Colonic mucosa (tissue), 4 donors: ENCODE measurements around the gene DONSON. TPM values are rescaled to one million over a fixed set of nuclear protein-coding genes. Genes with fewer than 3 reads are reported as not detected.
"Not testable (repeated sequence)": the region's sequence is repeated elsewhere in the genome, so short reads cannot be mapped to it uniquely, and the experiment has no call there.

Experiments
- DNase-seq: peaks from one replicate; pipeline ENCODE4 v3.0.0-alpha.2; 2020
- H3K27ac ChIP-seq: fragments of 200-600 bp; one replicate; pipeline ENCODE4 v1.8.0; 2021
- H3K27me3 ChIP-seq: fragments of 200-600 bp; one replicate; pipeline ENCODE4 v1.8.0; 2021
- H3K36me3 ChIP-seq: fragments of 200-600 bp; one replicate; pipeline ENCODE4 v1.8.0; 2021
- H3K4me1 ChIP-seq: fragments of 200-600 bp; one replicate; pipeline ENCODE4 v1.8.0; 2021; ENCODE audit warnings: mild to moderate bottlenecking
- H3K4me3 ChIP-seq: fragments of 200-600 bp; one replicate; pipeline ENCODE4 v1.8.0; 2021
- H3K9ac ChIP-seq, 2 donors: one replicate each; pipeline ENCODE4 v1.7.0; 2013; ENCODE audit warnings: control low read depth in 2 of 2, low read depth in 2 of 2, low read length in 2 of 2
- H3K9me3 ChIP-seq: fragments of 200-600 bp; one replicate; pipeline ENCODE4 v1.8.0; 2021
- intact Hi-C: fragments of 100-400 bp; cut with DNase I; formaldehyde crosslinking; loops from one replicate; pipeline ENCODE4 v1.14.1; 2022
- total RNA-seq, 2 donors: library from RNA; stranded (reverse); fragmentation: NEBNext Ultra II Directional in 1 of 2; extraction: Animal tissue kit (Norgen Biotek cat#: 25700) in 1 of 2; gene quantifications; one replicate each; pipeline ENCODE4 v1.2.1, GENCODE V29; 2021
- TF ChIP-seq, protein P1 (sequence below): fragments of 200-600 bp; IDR thresholded peaks from one replicate; pipeline ENCODE4 v1.8.0; 2022; ENCODE audit warnings: antibody characterized with exemption, mild to moderate bottlenecking
- donor health status: healthy.
- donor health status: DM: no; HTN: no; CAD: no.
- donor health status: DM: no; HTN: no; CAD: no.

The DONSON gene
- total RNA-seq, 2 donors from 2014 or later = 7.7 to 21.7 TPM

DNA sequence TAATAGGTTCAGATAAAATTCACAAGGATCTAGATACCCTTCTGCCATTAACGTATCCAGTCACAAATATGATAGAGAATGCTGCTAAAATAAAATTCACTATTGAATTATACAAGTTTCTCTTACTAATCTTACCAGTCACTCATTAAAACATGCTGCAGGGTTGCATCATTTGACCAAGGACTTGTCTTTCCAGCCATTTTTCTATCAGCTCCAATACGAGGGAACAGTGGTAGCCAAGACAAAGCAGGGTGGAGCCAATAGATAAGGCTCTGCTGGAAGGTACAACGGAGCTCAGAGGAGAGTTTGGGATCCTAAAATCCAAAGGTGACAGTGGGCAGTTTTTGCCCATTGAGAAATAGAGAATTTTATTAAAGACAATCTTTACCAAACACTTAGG, 4.0 kb downstream of the DONSON start:
- intact Hi-C loops = no loop called here
- H3K9ac ChIP-seq = no peak overlapping the region

DNA sequence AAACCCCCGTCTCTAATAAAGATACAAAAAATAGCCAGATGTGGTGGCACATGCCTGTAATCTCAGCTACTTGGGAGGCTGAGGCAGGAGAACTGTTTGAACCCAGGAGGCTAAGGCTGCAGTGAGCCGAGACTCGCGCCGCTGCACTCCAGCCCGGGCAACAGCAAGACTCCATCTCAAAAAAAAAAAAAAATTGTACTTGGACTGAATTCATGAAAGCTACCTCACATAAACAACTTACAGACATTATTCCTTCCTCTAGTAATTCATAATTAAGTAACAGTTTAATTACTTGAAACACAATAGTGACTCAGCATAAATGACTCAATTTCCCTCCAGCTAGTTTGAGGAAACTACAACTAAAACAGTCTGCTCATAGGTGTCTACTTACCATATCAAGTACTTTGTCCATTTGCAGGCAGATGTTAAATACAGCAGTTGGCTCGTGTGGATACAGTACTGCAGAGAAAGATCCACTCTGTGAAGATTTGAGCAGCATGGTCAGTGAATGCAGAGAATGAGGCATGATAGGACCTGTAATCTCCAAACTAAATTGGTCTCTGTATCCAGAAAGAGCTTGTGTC, 9.4 kb downstream of the DONSON start:
- Histone ChIP-seq H3K27me3 (no peaks in the 10 kb centered on the region), H3K9ac (no peak overlapping the region)
- intact Hi-C loops = no loop called here

More for the DNA sequence above, 4.0 kb downstream of the DONSON start:
- no peaks in the 10 kb centered on the region for H3K4me1 ChIP-seq
- H3K4me3 ChIP-seq = no peak overlapping the region
- no peaks in the 10 kb centered on the region for H3K36me3 ChIP-seq
- no peaks in the 10 kb centered on the region for H3K27me3 ChIP-seq
- H3K9me3 ChIP-seq = no peaks in the 10 kb centered on the region
- no peak for DNase-seq
- TF ChIP-seq, protein P1, sequence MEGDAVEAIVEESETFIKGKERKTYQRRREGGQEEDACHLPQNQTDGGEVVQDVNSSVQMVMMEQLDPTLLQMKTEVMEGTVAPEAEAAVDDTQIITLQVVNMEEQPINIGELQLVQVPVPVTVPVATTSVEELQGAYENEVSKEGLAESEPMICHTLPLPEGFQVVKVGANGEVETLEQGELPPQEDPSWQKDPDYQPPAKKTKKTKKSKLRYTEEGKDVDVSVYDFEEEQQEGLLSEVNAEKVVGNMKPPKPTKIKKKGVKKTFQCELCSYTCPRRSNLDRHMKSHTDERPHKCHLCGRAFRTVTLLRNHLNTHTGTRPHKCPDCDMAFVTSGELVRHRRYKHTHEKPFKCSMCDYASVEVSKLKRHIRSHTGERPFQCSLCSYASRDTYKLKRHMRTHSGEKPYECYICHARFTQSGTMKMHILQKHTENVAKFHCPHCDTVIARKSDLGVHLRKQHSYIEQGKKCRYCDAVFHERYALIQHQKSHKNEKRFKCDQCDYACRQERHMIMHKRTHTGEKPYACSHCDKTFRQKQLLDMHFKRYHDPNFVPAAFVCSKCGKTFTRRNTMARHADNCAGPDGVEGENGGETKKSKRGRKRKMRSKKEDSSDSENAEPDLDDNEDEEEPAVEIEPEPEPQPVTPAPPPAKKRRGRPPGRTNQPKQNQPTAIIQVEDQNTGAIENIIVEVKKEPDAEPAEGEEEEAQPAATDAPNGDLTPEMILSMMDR = no peak
- H3K27ac ChIP-seq = no peak overlapping the region

DNA sequence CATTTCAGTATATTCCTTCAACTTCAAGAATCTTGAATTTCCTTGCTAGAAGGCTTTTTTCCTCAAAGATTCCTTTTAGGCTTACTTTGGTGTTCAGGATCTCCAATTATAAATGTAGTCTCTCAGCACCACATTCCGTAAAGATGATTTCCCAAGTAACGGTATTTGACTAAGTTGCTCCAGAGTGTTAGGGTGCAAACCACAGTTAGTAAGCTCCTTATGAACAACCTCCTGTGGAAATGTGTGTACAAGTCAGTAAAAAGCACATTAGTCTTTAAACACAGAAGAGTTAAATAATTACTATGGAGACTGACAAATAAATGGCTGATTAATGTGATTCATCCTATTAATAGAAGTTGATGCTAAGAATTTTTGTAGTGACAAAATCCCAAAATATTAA, 10.3 kb downstream of the DONSON start:
- Histone ChIP-seq H3K27me3 (no peaks in the 10 kb centered on the region), H3K9me3 (no peaks in the 10 kb centered on the region), H3K4me3 (no peak overlapping the region), H3K9ac (no peak overlapping the region), H3K36me3 (no peaks in the 10 kb centered on the region), H3K4me1 (no peaks in the 10 kb centered on the region), H3K27ac (no peak overlapping the region)
- no peak for DNase-seq
- intact Hi-C loops = no loop called here
- TF ChIP-seq, protein P1 = no peak

More for the DNA sequence above, 9.4 kb downstream of the DONSON start:
- Histone ChIP-seq H3K4me3 (no peak overlapping the region), H3K9me3 (no peaks in the 10 kb centered on the region), H3K27ac (no peak overlapping the region), H3K4me1 (no peaks in the 10 kb centered on the region), H3K36me3 (no peaks in the 10 kb centered on the region)
- DNase-seq = no peak
- TF ChIP-seq, protein P1 = no peak

DNA sequence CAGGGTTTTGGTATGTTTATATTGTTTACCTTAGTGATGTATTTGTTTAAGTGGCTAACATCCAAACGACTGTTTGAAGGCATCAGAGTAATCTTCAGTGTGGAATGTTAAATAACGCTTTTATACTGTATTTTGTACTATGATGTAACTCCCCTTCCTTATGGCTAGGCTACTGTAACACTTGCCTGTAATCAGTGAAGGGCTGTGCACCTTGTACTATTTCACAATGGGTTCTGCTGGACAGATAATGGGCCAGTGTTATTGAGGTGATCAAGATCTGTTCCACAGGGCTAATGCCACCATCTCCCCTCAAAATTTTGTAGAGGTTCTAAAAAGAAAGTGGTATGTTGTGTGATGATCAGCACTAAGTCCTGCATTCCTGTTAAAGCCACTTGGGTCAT, 11.7 kb downstream of the DONSON start:
- H3K27ac ChIP-seq, H3K36me3 ChIP-seq, DNase-seq, H3K9me3 ChIP-seq, H3K4me1 ChIP-seq, intact Hi-C loops, H3K27me3 ChIP-seq, H3K9ac ChIP-seq, H3K4me3 ChIP-seq: not testable (repeated sequence)

DNA sequence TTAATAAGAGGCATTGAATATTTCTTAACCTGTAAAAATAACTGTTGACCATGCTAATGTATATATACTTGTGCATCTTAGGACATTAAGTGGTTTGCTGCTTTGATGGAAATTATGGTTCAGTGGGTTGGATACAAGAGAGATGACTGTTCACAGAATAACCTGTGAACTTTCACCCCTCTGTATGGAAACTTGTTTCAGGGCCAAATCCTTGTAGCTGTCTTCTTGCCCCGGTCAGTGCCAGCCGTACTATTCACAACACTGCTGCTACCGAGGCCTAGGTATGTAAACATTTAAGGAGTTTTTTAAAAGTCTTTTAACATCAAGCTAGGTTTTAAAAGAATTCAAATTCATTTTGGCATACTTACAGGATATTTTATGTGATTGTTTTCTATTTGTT, 16.1 kb downstream of the DONSON start:
- intact Hi-C loops = no loop called here
- Histone ChIP-seq H3K36me3 (peaks cover 18% of the 10 kb centered on the region), H3K27me3 (no peaks in the 10 kb centered on the region), H3K9ac (no peak overlapping the region), H3K4me1 (no peaks in the 10 kb centered on the region), H3K9me3 (no peaks in the 10 kb centered on the region), H3K27ac (no peak overlapping the region), H3K4me3 (no peak overlapping the region)
- DNase-seq = no peak
- TF ChIP-seq, protein P1 = no peak

DNA sequence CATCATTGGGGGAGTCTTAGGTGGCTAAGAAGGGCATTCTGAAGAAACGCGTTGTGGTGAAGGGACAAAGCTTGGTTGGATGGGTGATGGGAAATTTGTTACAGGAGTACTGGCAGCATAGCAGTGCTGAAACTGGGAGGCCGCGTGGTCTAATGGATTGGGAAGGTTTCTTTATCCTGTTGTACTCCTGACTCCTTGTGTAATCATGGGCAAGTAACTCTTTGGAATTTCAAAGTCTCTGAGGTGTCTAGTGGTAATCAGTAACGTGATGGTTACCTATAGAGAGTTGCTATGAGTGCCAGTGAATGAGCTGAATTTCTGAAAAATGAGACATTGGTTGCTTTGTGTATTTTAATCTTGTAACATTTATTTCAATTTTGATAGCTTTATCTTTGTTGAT, 18.5 kb downstream of the DONSON start:
- Histone ChIP-seq H3K27me3 (no peaks in the 10 kb centered on the region), H3K4me3 (no peak overlapping the region), H3K9ac (no peak overlapping the region), H3K36me3 (peaks cover 18% of the 10 kb centered on the region), H3K9me3 (no peaks in the 10 kb centered on the region), H3K27ac (no peak overlapping the region), H3K4me1 (no peaks in the 10 kb centered on the region)
- DNase-seq = no peak
- intact Hi-C loops = no loop called here
- TF ChIP-seq, protein P1 = no peak
